K562 (cell line): ENCODE measurements around the gene QRFP. TPM values are rescaled to one million over a fixed set of nuclear protein-coding genes. Genes with fewer than 3 reads are reported as not detected.

Experiments
- ATAC-seq: fragments of 200-7000 bp; cut with Tn5 transposase; 3 replicates; pipeline ENCODE4 v1.9.1; 2020; ENCODE audit warnings: moderate library complexity
- BruUV-seq: library from RNA; stranded (reverse); fragments of 400-500 nt; replicated peaks from 2 replicates; lab custom pipeline; 2021; lab: Mats Ljungman, UMichigan
- CTCF ChIA-PET: fragments of 300-600 bp; formaldehyde crosslinking; extraction: SDS; loops from one replicate; lab custom pipeline; 2021; ENCODE audit warnings: low intra/inter-chr PET ratio; lab: Yijun Ruan, JAX
- POLR2A ChIA-PET: fragments of 300-600, 350-650 bp; sonication (Branson Sonifier 250); formaldehyde crosslinking; extraction: SDS; loops from one replicate; lab custom pipeline; 2021; ENCODE audit warnings: antibody characterized with exemption, inconsistent platforms; lab: Yijun Ruan, JAX
- DNase-seq, 4 experiments: peaks; one replicate each; pipeline versions ENCODE4 v3.0.0 to v3.0.0-alpha.2; 2011 to 2018; ENCODE audit warnings: low spot score in 3 of 4, mixed read lengths in 3 of 4; ENCODE audit errors: extremely low read depth in 1 of 4
- FAIRE-seq: peaks from 2 replicates; lab custom pipeline; 2011; peaks lifted over from hg19 to GRCh38; lab: Jason Lieb, UNC
- H2AFZ ChIP-seq: 2 replicates; pipeline ENCODE4 v1.6.0; 2011; ENCODE audit warnings: low read depth, low read length, control low read depth, inconsistent platforms
- H3K27ac ChIP-seq: fragments of 200-600 bp; 3 replicates; pipeline ENCODE4 v1.8.0; 2011; ENCODE audit warnings: low read depth, mild to moderate bottlenecking, control low read depth, inconsistent platforms, low read length, moderate library complexity, mixed read lengths; ENCODE audit errors: extremely low read depth
- H3K27me3 ChIP-seq, 2 experiments: fragments of 300-600 bp in 1 of 2; 2 replicates in 1 of 2; 3 replicates in 1 of 2; pipeline versions ENCODE4 v1.6.0 to v1.8.0; 2011; ENCODE audit warnings: inconsistent platforms in 2 of 2, low read length in 2 of 2, mild to moderate bottlenecking in 1 of 2, mixed read lengths in 1 of 2, moderate library complexity in 1 of 2; ENCODE audit not compliant: control insufficient read depth in 2 of 2, insufficient read depth in 2 of 2
- H3K36me3 ChIP-seq: fragments of 300-600 bp; 3 replicates; pipeline ENCODE4 v1.8.0; 2011; ENCODE audit warnings: mild to moderate bottlenecking, low read length, inconsistent platforms; ENCODE audit not compliant: control insufficient read depth, insufficient read depth
- H3K4me1 ChIP-seq, 2 experiments: fragments of 200-600 bp in 1 of 2; replicated peaks in 1 of 2; 2 replicates in 1 of 2; 3 replicates in 1 of 2; pipeline versions ENCODE4 v1.5.1 to v1.8.0; 2011; ENCODE audit warnings: inconsistent platforms in 2 of 2, low read length in 2 of 2, mild to moderate bottlenecking in 1 of 2, mixed read lengths in 1 of 2, moderate library complexity in 1 of 2; ENCODE audit not compliant: control insufficient read depth in 2 of 2, insufficient read depth in 2 of 2
- H3K4me2 ChIP-seq: 2 replicates; pipeline ENCODE4 v1.6.1; 2011; ENCODE audit warnings: low read length, control low read depth, inconsistent platforms, mixed read lengths; ENCODE audit not compliant: insufficient read depth
- H3K4me3 ChIP-seq: fragments of 200-600 bp; sonication (generic), shearing (Covaris generic); 2 replicates; pipeline ENCODE4 v1.5.1; 2016; ENCODE audit warnings: control low read depth, inconsistent platforms
- H3K79me2 ChIP-seq: fragments of 200-600 bp; 3 replicates; pipeline ENCODE4 v1.8.0; 2011; ENCODE audit warnings: low read length, inconsistent platforms; ENCODE audit not compliant: control insufficient read depth, insufficient read depth
- H3K9ac ChIP-seq, 2 experiments: 2 replicates each; pipeline versions ENCODE4 v1.6.0 to v1.6.1; 2011; ENCODE audit warnings: low read depth in 2 of 2, low read length in 2 of 2, control low read depth in 1 of 2, inconsistent platforms in 1 of 2, mild to moderate bottlenecking in 1 of 2, mixed read lengths in 1 of 2; ENCODE audit not compliant: insufficient read depth in 1 of 2
- H3K9me1 ChIP-seq: one replicate; pipeline ENCODE4 v1.6.0; 2011; ENCODE audit warnings: inconsistent platforms, mild to moderate bottlenecking, low read length, moderate library complexity; ENCODE audit not compliant: control insufficient read depth, insufficient read depth
- H3K9me3 ChIP-seq: replicated peaks from 2 replicates; pipeline ENCODE4 v1.5.1; 2011; ENCODE audit warnings: low read depth, low read length, inconsistent platforms; ENCODE audit not compliant: control insufficient read depth, insufficient read depth
- H4K20me1 ChIP-seq: replicated peaks from 2 replicates; pipeline ENCODE4 v1.6.1; 2011; ENCODE audit warnings: low read length, inconsistent platforms, mixed read lengths; ENCODE audit not compliant: control insufficient read depth, insufficient read depth
- BRF2 ChIP-seq: IDR thresholded peaks from 3 replicates; pipeline ENCODE4 v1.6.1; 2011; ENCODE audit warnings: borderline replicate concordance, mild to moderate bottlenecking; ENCODE audit not compliant: insufficient read length, insufficient read depth
- ESRRB ChIP-seq: fragments of 250-450 bp; sonication (Bioruptor Pico); IDR thresholded peaks from 2 replicates; pipeline ENCODE4 v1.5.0; 2020; ENCODE audit warnings: mild to moderate bottlenecking, moderate library complexity, borderline replicate concordance
- HES1 ChIP-seq: fragments of 450-650 bp; IDR thresholded peaks from 2 replicates; pipeline ENCODE4 v1.6.1; 2016; ENCODE audit warnings: low read depth, mild to moderate bottlenecking, moderate library complexity
- NR2C2 ChIP-seq, 2 experiments: fragments of 200-800 bp in 1 of 2; sonication (Bioruptor generic) in 1 of 2; sonication (generic) in 1 of 2; formaldehyde crosslinking in 1 of 2; IDR thresholded peaks; 2 replicates each; pipeline versions ENCODE4 v1.6.1 to v1.8.0; 2016 to 2022; ENCODE audit warnings: mild to moderate bottlenecking in 1 of 2, missing compliant biosample characterization in 1 of 2, missing genetic modification characterization in 1 of 2, missing genetic modification reagents in 1 of 2
- NR2F6 ChIP-seq: fragments of 450-650 bp; formaldehyde crosslinking; IDR thresholded peaks from 2 replicates; pipeline ENCODE4 v1.4.0; 2020; ENCODE audit warnings: mild to moderate bottlenecking
- PATZ1 ChIP-seq: fragments of 250-450 bp; sonication (Bioruptor Pico); IDR thresholded peaks from 2 replicates; pipeline ENCODE4 v1.5.0; 2020; ENCODE audit warnings: mild to moderate bottlenecking, borderline replicate concordance
- PHF8 ChIP-seq: fragments of 200-600 bp; sonication (generic); IDR thresholded peaks from 2 replicates; pipeline ENCODE4 v1.6.1; 2012; ENCODE audit warnings: mixed run types, mild to moderate bottlenecking, inconsistent platforms, low read length, moderate library complexity, borderline replicate concordance
- RNF2 ChIP-seq: sonication (generic); IDR thresholded peaks from 2 replicates; pipeline ENCODE4 v1.6.1; 2016
- THAP7 ChIP-seq: fragments of 250-450 bp; sonication (Bioruptor Pico); IDR thresholded peaks from 2 replicates; pipeline ENCODE4 v1.5.0; 2021
- ZMIZ1 ChIP-seq, 2 experiments: fragments of 150-350 bp in 1 of 2; IDR thresholded peaks; 2 replicates each; pipeline ENCODE4 v1.6.1; 2012 to 2016; ENCODE audit warnings: low read depth in 2 of 2, low read length in 2 of 2, mild to moderate bottlenecking in 1 of 2, moderate library complexity in 1 of 2
- ZNF274 ChIP-seq: IDR thresholded peaks from 2 replicates; pipeline ENCODE4 v1.6.1; 2011; ENCODE audit warnings: low read depth, mild to moderate bottlenecking, low read length, moderate library complexity, borderline replicate concordance
- WGBS: fragments of 100-300 bp; shearing (Covaris generic); methylation state at CpG from one replicate; pipeline ENCODE4 v1.1.6; 2016; ENCODE audit warnings: low coverage, mixed read lengths; ENCODE audit not compliant: insufficient coverage; ENCODE audit errors: missing lambda C conversion rate; 5-methylcytosine and 5-hydroxymethylcytosine counted together
- in situ Hi-C: fragments of 300-500 bp; cut with MboI; formaldehyde crosslinking; loops from 4 replicates; pipeline ENCODE4 v1.15.0; 2018; ENCODE audit warnings: inconsistent platforms, mixed read lengths
- intact Hi-C: fragments of 100-400 bp; cut with micrococcal nuclease; formaldehyde crosslinking; loops from 2 replicates; pipeline ENCODE4 v1.14.2; 2022
- polyA plus RNA-seq, 8 experiments: library from polyadenylated mRNA; depleted of rRNA in 4 of 8; stranded (reverse) in 5 of 8; unstranded in 3 of 8; fragments of >200 nt; fragmentation: Nextera tagmentation in 2 of 8; fragmentation: Illumina TruSeq in 1 of 8; extraction: Ambion mirVana in 2 of 8; extraction: Trizol in 1 of 8; gene quantifications; 2 replicates each; pipeline versions ENCODE4 v1.2.1 to v1.2.3, GENCODE V29; 2011 to 2014; ENCODE audit warnings: inconsistent platforms in 1 of 8, missing spikeins in 1 of 8
- total RNA-seq, 7 experiments: library from RNA; depleted of rRNA in 6 of 7; stranded (reverse); fragments of >200 nt in 6 of 7; fragmentation: Illumina TruSeq in 2 of 7; extraction: Trizol in 2 of 7; gene quantifications; 2 replicates each; pipeline versions ENCODE4 v1.2.1 to v1.2.3, GENCODE V29; 2011 to 2021; ENCODE audit warnings: low replicate concordance in 1 of 7

QRFP gene
- total and polyA plus RNA-seq, 9 of the 15 experiments (the other 6 are each of a cell fraction or from before 2014, with no cell fraction given), result not detected

- H3K4me1 ChIP-seq, result peaks cover 6 to 50% of the 10 kb centered on the region in 2 experiments; a peak in 4 of 5 replicates
- peak overlapping the region in 1 of 2 experiments; percentile 23; a peak in 2 of 4 replicates for H3K9ac ChIP-seq
- H3K36me3 ChIP-seq, result peaks cover 43% of the 10 kb centered on the region
- in situ Hi-C loops, result no loop called here
- ChIA-PET CTCF (interaction anchor here (0.7 kb wide), 1 partner anchor 367 kb away, joined by 3 read pairs; no protein-coding TSS in a partner anchor), POLR2A (interaction anchor here (0.6 to 14.2 kb wide), 22 partner anchors 7 to 159 kb away, joined by 3 to 334 read pairs (median 4); no protein-coding TSS in a partner anchor)
- no TSS peak for BruUV-seq
- intact Hi-C loops, result no loop called here
- no peaks in the 10 kb centered on the region for H3K79me2 ChIP-seq
- no peak overlapping the region for H3K27ac ChIP-seq
- H3K9me3 ChIP-seq, result no peaks in the 10 kb centered on the region
- WGBS, result 59% methylated on average over 20 of the region's 20 CpGs
- H3K4me3 ChIP-seq, result no peak overlapping the region
- no peak overlapping the region for H2AFZ ChIP-seq
- no peak overlapping the region for H3K4me2 ChIP-seq
- ATAC-seq (no peak), DNase-seq (peak in 2 of 4 experiments; percentile 58), FAIRE-seq (no peak)
- peaks cover 8% of the 10 kb centered on the region for H3K9me1 ChIP-seq
- H3K27me3 ChIP-seq, result peaks cover 3 to 9% of the 10 kb centered on the region in 2 experiments; a peak in 3 of 5 replicates
- peaks cover 74% of the 10 kb centered on the region for H4K20me1 ChIP-seq
- TF ChIP-seq PHF8 (no peak), HES1 (no peak), RNF2 (no peak), ESRRB (CRISPR knock-in tag) (no peak), PATZ1 (CRISPR knock-in tag) (no peak), NR2F6 (CRISPR knock-in tag) (no peak), THAP7 (no peak), NR2C2 (CRISPR knock-in tag; IDR thresholded peaks at IDR 0.05) (no peak), NR2C2 (tag; IDR thresholded peaks at IDR 0.05) (no peak), BRF2 (no peak), ZMIZ1 (IDR thresholded peaks at IDR 0.05; ENCODE audit: low read depth in 2 of 2, low read length in 2 of 2) (no peak), ZNF274 (no peak)
These were observed 5.5 kb downstream of the QRFP start for GRCh38 chr9:130890870-130891687.
